CD4-positive, alpha-beta T cell treated with Interleukin-4 for 1 hour (primary cell): ENCODE measurements around the gene ZNF888.
"Not testable (repeated sequence)": the region's sequence is repeated elsewhere in the genome, so short reads cannot be mapped to it uniquely, and the experiment has no call there.

Experiments
- DNase-seq, 2 donors: peaks; one replicate each; pipeline ENCODE4 v3.0.0-alpha.2; 2020 to 2022

The ZNF888 gene

GRCh38 chr19:52922841-52923777, at the start of gene ZNF888:
ZNF888 (minus strand) TSS chr19:52923428; CDS start chr19:52917873, 5,555 bp downstream.
- peak; percentile 88 to 92 for DNase-seq

GRCh38 chr19:52967772-52968171, 44.5 kb upstream of the ZNF888 start:
- DNase-seq: no peak

- no peak for DNase-seq
Observed at GRCh38 chr19:52963247-52963618, 40.0 kb upstream of the ZNF888 start.

- DNase-seq: peak; percentile 97 to 98
Observed at GRCh38 chr19:52962394-52963246, 39.4 kb upstream of the ZNF888 start, which contains the start of gene ZNF816. ZNF816 (minus strand) TSS chr19:52962881; CDS start chr19:52956089, 6,792 bp downstream.

- no peak for DNase-seq
Observed at GRCh38 chr19:52961981-52962380, 38.8 kb upstream of the ZNF888 start.

- no peak for DNase-seq
Observed at GRCh38 chr19:52959613-52960295, 36.5 kb upstream of the ZNF888 start.

- no peak for DNase-seq
Observed at GRCh38 chr19:52957591-52957990, 34.4 kb upstream of the ZNF888 start.

GRCh38 chr19:52956917-52957316, 33.7 kb upstream of the ZNF888 start:
- DNase-seq: no peak

GRCh38 chr19:52949422-52949821, 26.2 kb upstream of the ZNF888 start:
- no peak for DNase-seq

GRCh38 chr19:52948025-52948770, 25.0 kb upstream of the ZNF888 start:
- DNase-seq: no peak

- DNase-seq: no peak
Observed at GRCh38 chr19:52946322-52947310, 23.4 kb upstream of the ZNF888 start.

GRCh38 chr19:52945652-52946321, 22.6 kb upstream of the ZNF888 start:
- DNase-seq: no peak

GRCh38 chr19:52944703-52945493, 21.7 kb upstream of the ZNF888 start:
- DNase-seq: not testable (repeated sequence)

- DNase-seq: no peak
Observed at GRCh38 chr19:52943884-52944643, 20.8 kb upstream of the ZNF888 start.

GRCh38 chr19:52943134-52943883, 20.1 kb upstream of the ZNF888 start:
- no peak for DNase-seq

- peak; percentile 96 to 97 for DNase-seq
Observed at GRCh38 chr19:52942386-52943133, 19.3 kb upstream of the ZNF888 start.

GRCh38 chr19:52941941-52942385, 18.7 kb upstream of the ZNF888 start:
- DNase-seq: no peak
